HEK293 (cell line): ENCODE measurements around the gene KIAA1328.

ENCODE experiments used
- ZBTB7A ChIP-seq: fragments of 450-650 bp; formaldehyde crosslinking; IDR thresholded peaks from 2 replicates; pipeline ENCODE4 v1.5.1; 2016; ENCODE audit warnings: low read depth, missing biosample characterization, missing genetic modification characterization
- ZNF132 ChIP-seq: fragments of 450-650 bp; formaldehyde crosslinking; IDR thresholded peaks from 2 replicates; pipeline ENCODE4 v1.5.1; 2017; ENCODE audit warnings: missing biosample characterization, missing genetic modification characterization, borderline replicate concordance
- ZNF274 ChIP-seq, 2 experiments: fragments of 200-500 bp in 1 of 2; fragments of 450-650 bp in 1 of 2; sonication (Bioruptor generic) in 1 of 2; formaldehyde crosslinking in 1 of 2; IDR thresholded peaks; 2 replicates each; pipeline versions ENCODE4 v1.5.1 to v1.6.1; 2014 to 2016; ENCODE audit warnings: borderline replicate concordance in 1 of 2, inconsistent platforms in 1 of 2, low read length in 1 of 2, missing biosample characterization in 1 of 2, missing genetic modification characterization in 1 of 2
- TF ChIP-seq, protein P1 (sequence below): fragments of 450-650 bp; formaldehyde crosslinking; IDR thresholded peaks from 2 replicates; pipeline ENCODE4 v1.5.1; 2016; ENCODE audit warnings: missing biosample characterization, missing genetic modification characterization
- TF ChIP-seq, protein P2 (sequence below): fragments of 450-650 bp; formaldehyde crosslinking; IDR thresholded peaks from 2 replicates; pipeline ENCODE4 v1.5.1; 2016; ENCODE audit warnings: missing biosample characterization, missing genetic modification characterization
- TF ChIP-seq, protein P3 (sequence below): fragments of 450-650 bp; formaldehyde crosslinking; conservative IDR thresholded peaks from 2 replicates; pipeline ENCODE4 v1.5.1; 2016; ENCODE audit warnings: low read depth, missing biosample characterization, missing genetic modification characterization

DNA sequence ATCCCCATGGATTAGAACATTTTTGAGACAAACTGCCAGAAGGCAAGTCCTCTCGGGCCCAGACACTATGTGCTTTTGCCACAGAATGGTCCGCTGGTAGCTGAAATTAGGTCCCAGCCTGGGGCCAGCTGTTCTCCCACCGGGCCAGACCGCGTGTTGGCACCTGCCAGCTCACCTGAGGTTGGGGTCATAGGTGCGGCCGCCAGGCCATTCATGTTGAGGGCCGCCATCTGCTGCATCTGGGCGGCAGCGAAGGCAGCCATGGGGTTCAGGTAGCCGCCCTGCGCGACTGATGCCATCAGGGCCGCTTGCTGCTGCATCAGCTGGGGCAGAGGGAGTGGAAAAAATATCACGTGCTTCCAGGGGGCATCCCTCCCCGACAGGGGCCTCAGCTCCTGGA is 443.9 kb downstream of the KIAA1328 start:
- TF ChIP-seq, protein P1, sequence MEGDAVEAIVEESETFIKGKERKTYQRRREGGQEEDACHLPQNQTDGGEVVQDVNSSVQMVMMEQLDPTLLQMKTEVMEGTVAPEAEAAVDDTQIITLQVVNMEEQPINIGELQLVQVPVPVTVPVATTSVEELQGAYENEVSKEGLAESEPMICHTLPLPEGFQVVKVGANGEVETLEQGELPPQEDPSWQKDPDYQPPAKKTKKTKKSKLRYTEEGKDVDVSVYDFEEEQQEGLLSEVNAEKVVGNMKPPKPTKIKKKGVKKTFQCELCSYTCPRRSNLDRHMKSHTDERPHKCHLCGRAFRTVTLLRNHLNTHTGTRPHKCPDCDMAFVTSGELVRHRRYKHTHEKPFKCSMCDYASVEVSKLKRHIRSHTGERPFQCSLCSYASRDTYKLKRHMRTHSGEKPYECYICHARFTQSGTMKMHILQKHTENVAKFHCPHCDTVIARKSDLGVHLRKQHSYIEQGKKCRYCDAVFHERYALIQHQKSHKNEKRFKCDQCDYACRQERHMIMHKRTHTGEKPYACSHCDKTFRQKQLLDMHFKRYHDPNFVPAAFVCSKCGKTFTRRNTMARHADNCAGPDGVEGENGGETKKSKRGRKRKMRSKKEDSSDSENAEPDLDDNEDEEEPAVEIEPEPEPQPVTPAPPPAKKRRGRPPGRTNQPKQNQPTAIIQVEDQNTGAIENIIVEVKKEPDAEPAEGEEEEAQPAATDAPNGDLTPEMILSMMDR (tag by site-specific recombination): no peak
- TF ChIP-seq ZNF274 (IDR thresholded peaks at IDR 0.05; ENCODE audit: low read length) (no peak), ZNF274 (tag by site-specific recombination; IDR thresholded peaks at IDR 0.05; ENCODE audit: borderline replicate concordance) (no peak), ZBTB7A (no peak), ZNF132 (tag by site-specific recombination) (no peak)
- TF ChIP-seq, protein P2, sequence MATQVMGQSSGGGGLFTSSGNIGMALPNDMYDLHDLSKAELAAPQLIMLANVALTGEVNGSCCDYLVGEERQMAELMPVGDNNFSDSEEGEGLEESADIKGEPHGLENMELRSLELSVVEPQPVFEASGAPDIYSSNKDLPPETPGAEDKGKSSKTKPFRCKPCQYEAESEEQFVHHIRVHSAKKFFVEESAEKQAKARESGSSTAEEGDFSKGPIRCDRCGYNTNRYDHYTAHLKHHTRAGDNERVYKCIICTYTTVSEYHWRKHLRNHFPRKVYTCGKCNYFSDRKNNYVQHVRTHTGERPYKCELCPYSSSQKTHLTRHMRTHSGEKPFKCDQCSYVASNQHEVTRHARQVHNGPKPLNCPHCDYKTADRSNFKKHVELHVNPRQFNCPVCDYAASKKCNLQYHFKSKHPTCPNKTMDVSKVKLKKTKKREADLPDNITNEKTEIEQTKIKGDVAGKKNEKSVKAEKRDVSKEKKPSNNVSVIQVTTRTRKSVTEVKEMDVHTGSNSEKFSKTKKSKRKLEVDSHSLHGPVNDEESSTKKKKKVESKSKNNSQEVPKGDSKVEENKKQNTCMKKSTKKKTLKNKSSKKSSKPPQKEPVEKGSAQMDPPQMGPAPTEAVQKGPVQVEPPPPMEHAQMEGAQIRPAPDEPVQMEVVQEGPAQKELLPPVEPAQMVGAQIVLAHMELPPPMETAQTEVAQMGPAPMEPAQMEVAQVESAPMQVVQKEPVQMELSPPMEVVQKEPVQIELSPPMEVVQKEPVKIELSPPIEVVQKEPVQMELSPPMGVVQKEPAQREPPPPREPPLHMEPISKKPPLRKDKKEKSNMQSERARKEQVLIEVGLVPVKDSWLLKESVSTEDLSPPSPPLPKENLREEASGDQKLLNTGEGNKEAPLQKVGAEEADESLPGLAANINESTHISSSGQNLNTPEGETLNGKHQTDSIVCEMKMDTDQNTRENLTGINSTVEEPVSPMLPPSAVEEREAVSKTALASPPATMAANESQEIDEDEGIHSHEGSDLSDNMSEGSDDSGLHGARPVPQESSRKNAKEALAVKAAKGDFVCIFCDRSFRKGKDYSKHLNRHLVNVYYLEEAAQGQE: no peak
- TF ChIP-seq, protein P3, sequence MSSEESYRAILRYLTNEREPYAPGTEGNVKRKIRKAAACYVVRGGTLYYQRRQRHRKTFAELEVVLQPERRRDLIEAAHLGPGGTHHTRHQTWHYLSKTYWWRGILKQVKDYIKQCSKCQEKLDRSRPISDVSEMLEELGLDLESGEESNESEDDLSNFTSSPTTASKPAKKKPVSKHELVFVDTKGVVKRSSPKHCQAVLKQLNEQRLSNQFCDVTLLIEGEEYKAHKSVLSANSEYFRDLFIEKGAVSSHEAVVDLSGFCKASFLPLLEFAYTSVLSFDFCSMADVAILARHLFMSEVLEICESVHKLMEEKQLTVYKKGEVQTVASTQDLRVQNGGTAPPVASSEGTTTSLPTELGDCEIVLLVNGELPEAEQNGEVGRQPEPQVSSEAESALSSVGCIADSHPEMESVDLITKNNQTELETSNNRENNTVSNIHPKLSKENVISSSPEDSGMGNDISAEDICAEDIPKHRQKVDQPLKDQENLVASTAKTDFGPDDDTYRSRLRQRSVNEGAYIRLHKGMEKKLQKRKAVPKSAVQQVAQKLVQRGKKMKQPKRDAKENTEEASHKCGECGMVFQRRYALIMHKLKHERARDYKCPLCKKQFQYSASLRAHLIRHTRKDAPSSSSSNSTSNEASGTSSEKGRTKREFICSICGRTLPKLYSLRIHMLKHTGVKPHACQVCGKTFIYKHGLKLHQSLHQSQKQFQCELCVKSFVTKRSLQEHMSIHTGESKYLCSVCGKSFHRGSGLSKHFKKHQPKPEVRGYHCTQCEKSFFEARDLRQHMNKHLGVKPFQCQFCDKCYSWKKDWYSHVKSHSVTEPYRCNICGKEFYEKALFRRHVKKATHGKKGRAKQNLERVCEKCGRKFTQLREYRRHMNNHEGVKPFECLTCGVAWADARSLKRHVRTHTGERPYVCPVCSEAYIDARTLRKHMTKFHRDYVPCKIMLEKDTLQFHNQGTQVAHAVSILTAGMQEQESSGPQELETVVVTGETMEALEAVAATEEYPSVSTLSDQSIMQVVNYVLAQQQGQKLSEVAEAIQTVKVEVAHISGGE: no peak
